SK-N-SH treated with all-trans-retinoic acid at 6 μM for 48 hours (cell line): Measurements from ENCODE around the gene ARHGAP10.

ENCODE experiments used
- ATAC-seq: fragments of 200-7000 bp; cut with Tn5 transposase; 3 replicates; pipeline ENCODE4 v1.9.1; 2020; ENCODE audit warnings: mild to moderate bottlenecking, moderate library complexity
- ARNTL ChIP-seq: fragments of 450-650 bp; formaldehyde crosslinking; IDR thresholded peaks from 2 replicates; pipeline ENCODE4 v1.5.0; 2020; ENCODE audit warnings: low read depth, mild to moderate bottlenecking, moderate library complexity, borderline replicate concordance
- BACH2 ChIP-seq: fragments of 250-450 bp; sonication (Bioruptor Pico); IDR thresholded peaks from 2 replicates; pipeline ENCODE4 v1.9.0; 2021; ENCODE audit warnings: mild to moderate bottlenecking, borderline replicate concordance
- CSDC2 ChIP-seq: fragments of 250-450 bp; sonication (Bioruptor Pico); IDR thresholded peaks from 2 replicates; pipeline ENCODE4 v1.5.0; 2020; ENCODE audit warnings: mild to moderate bottlenecking, moderate library complexity
- ESRRG ChIP-seq: fragments of 250-450 bp; sonication (Bioruptor Pico); IDR thresholded peaks from 2 replicates; pipeline ENCODE4 v1.6.1; 2021; ENCODE audit warnings: mild to moderate bottlenecking
- ISL1 ChIP-seq: fragments of 250-450 bp; sonication (Bioruptor Pico); IDR thresholded peaks from 2 replicates; pipeline ENCODE4 v2.1.2; 2022; ENCODE audit warnings: mild to moderate bottlenecking, moderate library complexity
- OSR1 ChIP-seq: fragments of 250-450 bp; sonication (Bioruptor Pico); IDR thresholded peaks from 2 replicates; pipeline ENCODE4 v1.8.0; 2022; ENCODE audit warnings: moderate library complexity, mild to moderate bottlenecking, inconsistent platforms
- PPARA ChIP-seq: fragments of 250-450 bp; sonication (Bioruptor Pico); IDR thresholded peaks from 2 replicates; pipeline ENCODE4 v1.5.0; 2020; ENCODE audit warnings: mild to moderate bottlenecking, borderline replicate concordance
- TCF4 ChIP-seq: fragments of 250-450 bp; sonication (Bioruptor Pico); IDR thresholded peaks from 2 replicates; pipeline ENCODE4 v1.8.0; 2021; ENCODE audit warnings: mild to moderate bottlenecking, moderate library complexity, borderline replicate concordance
- TOX ChIP-seq: fragments of 250-450 bp; sonication (Bioruptor Pico); IDR thresholded peaks from 2 replicates; pipeline ENCODE4 v1.8.0; 2021; ENCODE audit warnings: mild to moderate bottlenecking, moderate library complexity, borderline replicate concordance
- ZFP30 ChIP-seq: fragments of 450-650 bp; formaldehyde crosslinking; IDR thresholded peaks from 2 replicates; pipeline ENCODE4 v1.5.0; 2022; ENCODE audit warnings: mild to moderate bottlenecking, moderate library complexity
- ZNF565 ChIP-seq: fragments of 450-650 bp; formaldehyde crosslinking; conservative IDR thresholded peaks from 2 replicates; pipeline ENCODE4 v1.5.0; 2020; ENCODE audit warnings: low read depth, mild to moderate bottlenecking, moderate library complexity
- ZNF70 ChIP-seq: fragments of 450-650 bp; formaldehyde crosslinking; IDR thresholded peaks from 2 replicates; pipeline ENCODE4 v1.5.0; 2020; ENCODE audit warnings: mild to moderate bottlenecking, moderate library complexity
- ZNF8 ChIP-seq: fragments of 450-650 bp; formaldehyde crosslinking; IDR thresholded peaks from 2 replicates; pipeline ENCODE4 v1.5.0; 2020; ENCODE audit warnings: mild to moderate bottlenecking, moderate library complexity
- TF ChIP-seq, protein P1 (sequence below): fragments of 250-450 bp; sonication (Bioruptor Pico); IDR thresholded peaks from 2 replicates; pipeline ENCODE4 v1.8.0; 2020; ENCODE audit warnings: mild to moderate bottlenecking, moderate library complexity, borderline replicate concordance
- TF ChIP-seq, protein P2 (sequence below): fragments of 250-450 bp; sonication (Bioruptor Pico); IDR thresholded peaks from 2 replicates; pipeline ENCODE4 v1.8.0; 2021; ENCODE audit warnings: low read depth, mild to moderate bottlenecking, moderate library complexity, borderline replicate concordance
- TF ChIP-seq, protein P3 (sequence below): fragments of 250-450 bp; sonication (Bioruptor Pico); IDR thresholded peaks from 2 replicates; pipeline ENCODE4 v1.5.1; 2021; ENCODE audit warnings: mild to moderate bottlenecking, moderate library complexity
- TF ChIP-seq, protein P4 (sequence below): fragments of 250-450 bp; sonication (Bioruptor Pico); IDR thresholded peaks from 2 replicates; pipeline ENCODE4 v1.5.1; 2020; ENCODE audit warnings: low read depth, mild to moderate bottlenecking, moderate library complexity
- TF ChIP-seq, protein P5 (sequence below): fragments of 250-450 bp; sonication (Bioruptor Pico); IDR thresholded peaks from 2 replicates; pipeline ENCODE4 v1.5.0; 2020; ENCODE audit warnings: mild to moderate bottlenecking, moderate library complexity

The ARHGAP10 gene

DNA sequence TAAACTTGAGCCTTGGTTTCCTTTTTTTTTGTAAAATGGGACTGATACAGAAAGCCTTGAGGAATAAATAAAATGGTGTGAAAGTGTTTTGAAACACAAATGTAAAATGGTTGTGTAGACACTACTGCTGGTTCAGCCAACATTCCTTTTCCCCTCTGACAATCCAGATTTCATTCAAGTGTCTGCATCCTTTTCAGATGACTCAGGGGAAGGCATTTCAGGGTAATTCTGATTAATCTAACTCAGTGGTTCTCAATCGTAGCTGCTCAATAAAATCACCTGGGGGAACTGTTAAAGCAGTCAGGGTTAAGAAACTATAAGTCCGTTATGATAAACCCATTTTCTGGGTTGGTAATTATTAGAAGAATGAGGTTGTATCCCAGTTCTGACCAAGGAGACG lies 4.6 kb downstream of the ARHGAP10 start:
- ATAC-seq = peak; percentile 18; the same call in 2 of the 3 replicates
- TF ChIP-seq ESRRG (no peak), ZNF8 (no peak), ISL1 (0 out of 2 replicates have a peak, but pooled peaks have one; percentile 24)
- TF ChIP-seq, protein P1, sequence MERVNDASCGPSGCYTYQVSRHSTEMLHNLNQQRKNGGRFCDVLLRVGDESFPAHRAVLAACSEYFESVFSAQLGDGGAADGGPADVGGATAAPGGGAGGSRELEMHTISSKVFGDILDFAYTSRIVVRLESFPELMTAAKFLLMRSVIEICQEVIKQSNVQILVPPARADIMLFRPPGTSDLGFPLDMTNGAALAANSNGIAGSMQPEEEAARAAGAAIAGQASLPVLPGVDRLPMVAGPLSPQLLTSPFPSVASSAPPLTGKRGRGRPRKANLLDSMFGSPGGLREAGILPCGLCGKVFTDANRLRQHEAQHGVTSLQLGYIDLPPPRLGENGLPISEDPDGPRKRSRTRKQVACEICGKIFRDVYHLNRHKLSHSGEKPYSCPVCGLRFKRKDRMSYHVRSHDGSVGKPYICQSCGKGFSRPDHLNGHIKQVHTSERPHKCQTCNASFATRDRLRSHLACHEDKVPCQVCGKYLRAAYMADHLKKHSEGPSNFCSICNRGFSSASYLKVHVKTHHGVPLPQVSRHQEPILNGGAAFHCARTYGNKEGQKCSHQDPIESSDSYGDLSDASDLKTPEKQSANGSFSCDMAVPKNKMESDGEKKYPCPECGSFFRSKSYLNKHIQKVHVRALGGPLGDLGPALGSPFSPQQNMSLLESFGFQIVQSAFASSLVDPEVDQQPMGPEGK (CRISPR knock-in tag) = 0 out of 2 replicates have a peak, but pooled peaks have one; percentile 23
- TF ChIP-seq, all 23 proteins: peak for 2

DNA sequence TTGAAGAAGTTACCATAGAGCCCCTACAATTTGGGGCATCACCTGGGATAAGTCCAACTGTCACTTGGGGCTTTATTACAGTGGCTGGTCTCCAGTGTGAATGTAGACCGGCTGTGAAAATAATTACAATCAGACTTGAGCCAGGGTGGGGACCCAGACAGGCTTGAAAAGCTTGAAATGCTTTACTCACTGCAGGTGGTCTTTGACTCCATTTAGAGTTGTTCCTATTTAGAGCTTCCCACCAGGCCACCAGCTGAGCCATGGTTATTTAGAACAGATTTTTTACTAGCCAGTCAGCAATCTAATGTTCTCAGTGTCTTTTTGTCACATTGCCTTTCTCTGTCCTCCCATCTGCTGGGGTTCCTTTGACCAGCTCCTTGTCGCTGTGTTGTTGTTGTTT lies 5.7 kb downstream of the ARHGAP10 start:
- TF ChIP-seq, protein P2, sequence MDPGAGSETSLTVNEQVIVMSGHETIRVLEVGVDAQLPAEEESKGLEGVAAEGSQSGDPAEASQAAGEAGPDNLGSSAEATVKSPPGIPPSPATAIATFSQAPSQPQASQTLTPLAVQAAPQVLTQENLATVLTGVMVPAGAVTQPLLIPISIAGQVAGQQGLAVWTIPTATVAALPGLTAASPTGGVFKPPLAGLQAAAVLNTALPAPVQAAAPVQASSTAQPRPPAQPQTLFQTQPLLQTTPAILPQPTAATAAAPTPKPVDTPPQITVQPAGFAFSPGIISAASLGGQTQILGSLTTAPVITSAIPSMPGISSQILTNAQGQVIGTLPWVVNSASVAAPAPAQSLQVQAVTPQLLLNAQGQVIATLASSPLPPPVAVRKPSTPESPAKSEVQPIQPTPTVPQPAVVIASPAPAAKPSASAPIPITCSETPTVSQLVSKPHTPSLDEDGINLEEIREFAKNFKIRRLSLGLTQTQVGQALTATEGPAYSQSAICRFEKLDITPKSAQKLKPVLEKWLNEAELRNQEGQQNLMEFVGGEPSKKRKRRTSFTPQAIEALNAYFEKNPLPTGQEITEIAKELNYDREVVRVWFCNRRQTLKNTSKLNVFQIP (CRISPR knock-in tag) = no peak
- TF ChIP-seq, all 23 proteins: peak for 0
- ATAC-seq = no peak

DNA sequence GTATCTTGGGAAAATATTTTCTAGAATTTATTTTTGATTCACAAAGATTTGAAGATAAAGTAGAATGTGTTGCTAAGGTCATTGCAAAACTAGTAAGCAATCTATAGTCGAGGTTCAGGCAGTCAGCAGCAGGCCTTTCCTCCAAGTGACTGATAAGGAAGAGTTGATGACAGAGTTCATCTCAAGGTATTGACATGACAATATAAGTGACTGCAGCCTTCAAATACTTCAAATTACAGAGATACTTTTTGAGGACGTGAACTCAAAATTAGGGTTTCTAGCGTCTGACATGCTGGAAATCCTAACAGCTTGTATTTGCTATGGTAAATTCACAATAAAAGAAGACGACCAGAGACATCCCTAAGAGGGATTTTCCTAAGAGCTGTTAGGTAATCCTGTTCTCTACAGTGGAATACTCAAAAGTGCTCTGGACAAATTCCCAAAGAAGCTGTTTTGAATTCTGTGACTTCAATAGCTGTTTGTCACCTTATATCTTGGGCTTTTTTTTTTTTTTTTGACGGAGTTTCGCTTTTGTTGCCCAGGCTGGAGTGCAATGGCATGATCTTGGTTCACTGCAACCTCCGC lies 7.4 kb downstream of the ARHGAP10 start:
- no peak for TF ChIP-seq BACH2 (CRISPR knock-in tag)
- TF ChIP-seq ZNF70 (CRISPR knock-in tag) = no peak
- no peak for TF ChIP-seq ZFP30 (CRISPR knock-in tag)
- TF ChIP-seq, protein P3, sequence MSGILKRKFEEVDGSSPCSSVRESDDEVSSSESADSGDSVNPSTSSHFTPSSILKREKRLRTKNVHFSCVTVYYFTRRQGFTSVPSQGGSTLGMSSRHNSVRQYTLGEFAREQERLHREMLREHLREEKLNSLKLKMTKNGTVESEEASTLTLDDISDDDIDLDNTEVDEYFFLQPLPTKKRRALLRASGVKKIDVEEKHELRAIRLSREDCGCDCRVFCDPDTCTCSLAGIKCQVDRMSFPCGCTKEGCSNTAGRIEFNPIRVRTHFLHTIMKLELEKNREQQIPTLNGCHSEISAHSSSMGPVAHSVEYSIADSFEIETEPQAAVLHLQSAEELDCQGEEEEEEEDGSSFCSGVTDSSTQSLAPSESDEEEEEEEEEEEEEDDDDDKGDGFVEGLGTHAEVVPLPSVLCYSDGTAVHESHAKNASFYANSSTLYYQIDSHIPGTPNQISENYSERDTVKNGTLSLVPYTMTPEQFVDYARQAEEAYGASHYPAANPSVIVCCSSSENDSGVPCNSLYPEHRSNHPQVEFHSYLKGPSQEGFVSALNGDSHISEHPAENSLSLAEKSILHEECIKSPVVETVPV = no peak
- no peak for TF ChIP-seq TOX
- TF ChIP-seq, protein P4, sequence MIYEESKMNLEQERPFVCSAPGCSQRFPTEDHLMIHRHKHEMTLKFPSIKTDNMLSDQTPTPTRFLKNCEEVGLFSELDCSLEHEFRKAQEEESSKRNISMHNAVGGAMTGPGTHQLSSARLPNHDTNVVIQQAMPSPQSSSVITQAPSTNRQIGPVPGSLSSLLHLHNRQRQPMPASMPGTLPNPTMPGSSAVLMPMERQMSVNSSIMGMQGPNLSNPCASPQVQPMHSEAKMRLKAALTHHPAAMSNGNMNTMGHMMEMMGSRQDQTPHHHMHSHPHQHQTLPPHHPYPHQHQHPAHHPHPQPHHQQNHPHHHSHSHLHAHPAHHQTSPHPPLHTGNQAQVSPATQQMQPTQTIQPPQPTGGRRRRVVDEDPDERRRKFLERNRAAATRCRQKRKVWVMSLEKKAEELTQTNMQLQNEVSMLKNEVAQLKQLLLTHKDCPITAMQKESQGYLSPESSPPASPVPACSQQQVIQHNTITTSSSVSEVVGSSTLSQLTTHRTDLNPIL = no peak
- TF ChIP-seq PPARA = no peak
- no peak for TF ChIP-seq ZNF565
- TF ChIP-seq CSDC2 (CRISPR knock-in tag) = no peak
- no peak for TF ChIP-seq ARNTL
- no peak for TF ChIP-seq ISL1
- TF ChIP-seq, protein P5, sequence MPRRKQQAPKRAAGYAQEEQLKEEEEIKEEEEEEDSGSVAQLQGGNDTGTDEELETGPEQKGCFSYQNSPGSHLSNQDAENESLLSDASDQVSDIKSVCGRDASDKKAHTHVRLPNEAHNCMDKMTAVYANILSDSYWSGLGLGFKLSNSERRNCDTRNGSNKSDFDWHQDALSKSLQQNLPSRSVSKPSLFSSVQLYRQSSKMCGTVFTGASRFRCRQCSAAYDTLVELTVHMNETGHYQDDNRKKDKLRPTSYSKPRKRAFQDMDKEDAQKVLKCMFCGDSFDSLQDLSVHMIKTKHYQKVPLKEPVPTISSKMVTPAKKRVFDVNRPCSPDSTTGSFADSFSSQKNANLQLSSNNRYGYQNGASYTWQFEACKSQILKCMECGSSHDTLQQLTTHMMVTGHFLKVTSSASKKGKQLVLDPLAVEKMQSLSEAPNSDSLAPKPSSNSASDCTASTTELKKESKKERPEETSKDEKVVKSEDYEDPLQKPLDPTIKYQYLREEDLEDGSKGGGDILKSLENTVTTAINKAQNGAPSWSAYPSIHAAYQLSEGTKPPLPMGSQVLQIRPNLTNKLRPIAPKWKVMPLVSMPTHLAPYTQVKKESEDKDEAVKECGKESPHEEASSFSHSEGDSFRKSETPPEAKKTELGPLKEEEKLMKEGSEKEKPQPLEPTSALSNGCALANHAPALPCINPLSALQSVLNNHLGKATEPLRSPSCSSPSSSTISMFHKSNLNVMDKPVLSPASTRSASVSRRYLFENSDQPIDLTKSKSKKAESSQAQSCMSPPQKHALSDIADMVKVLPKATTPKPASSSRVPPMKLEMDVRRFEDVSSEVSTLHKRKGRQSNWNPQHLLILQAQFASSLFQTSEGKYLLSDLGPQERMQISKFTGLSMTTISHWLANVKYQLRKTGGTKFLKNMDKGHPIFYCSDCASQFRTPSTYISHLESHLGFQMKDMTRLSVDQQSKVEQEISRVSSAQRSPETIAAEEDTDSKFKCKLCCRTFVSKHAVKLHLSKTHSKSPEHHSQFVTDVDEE (CRISPR knock-in tag) = no peak
- TF ChIP-seq TCF4 (CRISPR knock-in tag) = no peak
- TF ChIP-seq, protein P2 (CRISPR knock-in tag) = no peak
- TF ChIP-seq, protein P1 (CRISPR knock-in tag) = no peak
- no peak for TF ChIP-seq OSR1
- no peak for ATAC-seq
